Breast epithelium (tissue), 4 donors: Measurements from ENCODE around the gene ABCC11. TPM values are rescaled to one million over a fixed set of nuclear protein-coding genes. Genes with fewer than 3 reads are reported as not detected.

Source experiments
- DNase-seq, 2 donors: peaks; one replicate each; pipeline ENCODE4 v3.0.0-alpha.2; 2019; ENCODE audit warnings: low spot score in 2 of 2
- H3K27ac ChIP-seq, 2 donors: fragments of 200-600 bp; sonication (generic) in 1 of 2; one replicate each; pipeline ENCODE4 v1.5.1; 2016 to 2019; ENCODE audit warnings: mild to moderate bottlenecking in 1 of 2
- H3K27me3 ChIP-seq, 2 donors: fragments of 200-600 bp; sonication (generic) in 1 of 2; one replicate each; pipeline versions ENCODE4 v1.5.1 to v1.6.0; 2017 to 2019; ENCODE audit warnings: control low read depth in 1 of 2, mild to moderate bottlenecking in 1 of 2
- H3K36me3 ChIP-seq: fragments of 200-600 bp; one replicate; pipeline ENCODE4 v1.5.1; 2019
- H3K4me1 ChIP-seq, 2 donors: fragments of 200-600 bp; sonication (generic); one replicate each; pipeline ENCODE4 v1.5.1; 2016 to 2019; ENCODE audit warnings: control low read depth in 1 of 2
- H3K4me3 ChIP-seq, 3 donors: fragments of 200-600 bp; sonication (generic); 1 replicate in 2 of 3; 2 replicates in 1 of 3; pipeline ENCODE4 v1.5.1; 2016 to 2019; ENCODE audit warnings: mild to moderate bottlenecking in 3 of 3, moderate library complexity in 2 of 3
- H3K9me3 ChIP-seq, 2 donors: fragments of 200-600 bp; sonication (generic) in 1 of 2; one replicate each; pipeline ENCODE4 v1.5.1; 2016 to 2019; ENCODE audit warnings: control low read depth in 1 of 2
- POLR2A ChIP-seq: fragments of 450-650 bp; IDR thresholded peaks from one replicate; pipeline ENCODE4 v1.6.1; 2016; ENCODE audit warnings: antibody characterized with exemption, mild to moderate bottlenecking, moderate library complexity
- POLR2AphosphoS5 ChIP-seq, 3 donors: sonication (generic); formaldehyde crosslinking; IDR thresholded peaks; one replicate each; pipeline ENCODE4 v1.6.1; 2017; ENCODE audit warnings: antibody characterized with exemption in 3 of 3
- intact Hi-C: fragments of 100-400 bp; cut with DNase I; formaldehyde crosslinking; loops from one replicate; pipeline ENCODE4 v1.15.1; 2023; ENCODE audit warnings: low total_unique reads
- total RNA-seq, 3 donors: library from RNA; depleted of rRNA; stranded (reverse); fragments of >200 nt; gene quantifications; one replicate each; pipeline ENCODE4 v1.1.0, GENCODE V29; 2016
- TF ChIP-seq, protein P1 (sequence below), 3 donors: fragments of 450-650 bp; IDR thresholded peaks; one replicate each; pipeline ENCODE4 v1.5.1; 2016 to 2017; ENCODE audit warnings: antibody characterized with exemption in 3 of 3, mild to moderate bottlenecking in 3 of 3, moderate library complexity in 3 of 3

Gene ABCC11
- total RNA-seq, 3 donors from 2014 or later, result 0.32 to 31.8 (median 5.4) TPM

GRCh38 chr16:48236286-48236685, 11.1 kb downstream of the ABCC11 start:
- H3K27me3 ChIP-seq, result no peaks in the 10 kb centered on the region
- TF ChIP-seq, protein P1, sequence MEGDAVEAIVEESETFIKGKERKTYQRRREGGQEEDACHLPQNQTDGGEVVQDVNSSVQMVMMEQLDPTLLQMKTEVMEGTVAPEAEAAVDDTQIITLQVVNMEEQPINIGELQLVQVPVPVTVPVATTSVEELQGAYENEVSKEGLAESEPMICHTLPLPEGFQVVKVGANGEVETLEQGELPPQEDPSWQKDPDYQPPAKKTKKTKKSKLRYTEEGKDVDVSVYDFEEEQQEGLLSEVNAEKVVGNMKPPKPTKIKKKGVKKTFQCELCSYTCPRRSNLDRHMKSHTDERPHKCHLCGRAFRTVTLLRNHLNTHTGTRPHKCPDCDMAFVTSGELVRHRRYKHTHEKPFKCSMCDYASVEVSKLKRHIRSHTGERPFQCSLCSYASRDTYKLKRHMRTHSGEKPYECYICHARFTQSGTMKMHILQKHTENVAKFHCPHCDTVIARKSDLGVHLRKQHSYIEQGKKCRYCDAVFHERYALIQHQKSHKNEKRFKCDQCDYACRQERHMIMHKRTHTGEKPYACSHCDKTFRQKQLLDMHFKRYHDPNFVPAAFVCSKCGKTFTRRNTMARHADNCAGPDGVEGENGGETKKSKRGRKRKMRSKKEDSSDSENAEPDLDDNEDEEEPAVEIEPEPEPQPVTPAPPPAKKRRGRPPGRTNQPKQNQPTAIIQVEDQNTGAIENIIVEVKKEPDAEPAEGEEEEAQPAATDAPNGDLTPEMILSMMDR (IDR thresholded peaks at IDR 0.05), result no peak
- no peak for TF ChIP-seq POLR2AphosphoS5 (IDR thresholded peaks at IDR 0.05)
- no peak for TF ChIP-seq POLR2A
- no peak overlapping the region for H3K4me3 ChIP-seq
- no peaks in the 10 kb centered on the region for H3K9me3 ChIP-seq
- H3K36me3 ChIP-seq, result no peaks in the 10 kb centered on the region
- H3K27ac ChIP-seq, result peak overlapping the region in 1 of 2 donors; percentile 45
- no peak for DNase-seq
- intact Hi-C loops, result no loop called here
- H3K4me1 ChIP-seq, result no peaks in the 10 kb centered on the region

- intact Hi-C loops, result no loop called here
- no peak overlapping the region for H3K4me3 ChIP-seq
- H3K9me3 ChIP-seq, result no peaks in the 10 kb centered on the region
- no peaks in the 10 kb centered on the region for H3K4me1 ChIP-seq
- DNase-seq, result no peak
- H3K27ac ChIP-seq, result peak overlapping the region; percentile 15 to 45
- no peaks in the 10 kb centered on the region for H3K27me3 ChIP-seq
- TF ChIP-seq, protein P1 (IDR thresholded peaks at IDR 0.05), result no peak
- TF ChIP-seq POLR2AphosphoS5 (IDR thresholded peaks at IDR 0.05) (no peak), POLR2A (no peak)
- H3K36me3 ChIP-seq, result no peaks in the 10 kb centered on the region
Observed at GRCh38 chr16:48235556-48236136, 11.7 kb downstream of the ABCC11 start.

- Histone ChIP-seq H3K4me3 (no peak overlapping the region), H3K27ac (peak overlapping the region in 1 of 2 donors; percentile 15), H3K27me3 (no peaks in the 10 kb centered on the region), H3K9me3 (no peaks in the 10 kb centered on the region), H3K4me1 (no peaks in the 10 kb centered on the region), H3K36me3 (no peaks in the 10 kb centered on the region)
- no peak for DNase-seq
- TF ChIP-seq POLR2A, result no peak
- TF ChIP-seq, protein P1 (IDR thresholded peaks at IDR 0.05), result no peak
- intact Hi-C loops, result no loop called here
Observed at GRCh38 chr16:48235058-48235555, 12.2 kb downstream of the ABCC11 start.

- no peak for DNase-seq
- Histone ChIP-seq H3K36me3 (no peaks in the 10 kb centered on the region), H3K9me3 (no peaks in the 10 kb centered on the region), H3K27ac (no peak overlapping the region), H3K27me3 (no peaks in the 10 kb centered on the region), H3K4me3 (no peak overlapping the region), H3K4me1 (no peaks in the 10 kb centered on the region)
- intact Hi-C loops, result no loop called here
- no peak for TF ChIP-seq POLR2A
- no peak for TF ChIP-seq POLR2AphosphoS5 (IDR thresholded peaks at IDR 0.05)
- TF ChIP-seq, protein P1 (IDR thresholded peaks at IDR 0.05), result no peak
Observed at GRCh38 chr16:48234630-48235029, 12.7 kb downstream of the ABCC11 start.

GRCh38 chr16:48232493-48233040, 14.8 kb downstream of the ABCC11 start:
- intact Hi-C loops, result no loop called here
- H3K4me3 ChIP-seq, result no peak overlapping the region
- H3K27ac ChIP-seq, result no peak overlapping the region
- no peak for TF ChIP-seq POLR2AphosphoS5 (IDR thresholded peaks at IDR 0.05)
- DNase-seq, result no peak
- no peaks in the 10 kb centered on the region for H3K4me1 ChIP-seq
- no peaks in the 10 kb centered on the region for H3K36me3 ChIP-seq
- H3K9me3 ChIP-seq, result no peaks in the 10 kb centered on the region
- no peaks in the 10 kb centered on the region for H3K27me3 ChIP-seq
